ENCODE measurements around the gene HSD17B7.

DNA sequence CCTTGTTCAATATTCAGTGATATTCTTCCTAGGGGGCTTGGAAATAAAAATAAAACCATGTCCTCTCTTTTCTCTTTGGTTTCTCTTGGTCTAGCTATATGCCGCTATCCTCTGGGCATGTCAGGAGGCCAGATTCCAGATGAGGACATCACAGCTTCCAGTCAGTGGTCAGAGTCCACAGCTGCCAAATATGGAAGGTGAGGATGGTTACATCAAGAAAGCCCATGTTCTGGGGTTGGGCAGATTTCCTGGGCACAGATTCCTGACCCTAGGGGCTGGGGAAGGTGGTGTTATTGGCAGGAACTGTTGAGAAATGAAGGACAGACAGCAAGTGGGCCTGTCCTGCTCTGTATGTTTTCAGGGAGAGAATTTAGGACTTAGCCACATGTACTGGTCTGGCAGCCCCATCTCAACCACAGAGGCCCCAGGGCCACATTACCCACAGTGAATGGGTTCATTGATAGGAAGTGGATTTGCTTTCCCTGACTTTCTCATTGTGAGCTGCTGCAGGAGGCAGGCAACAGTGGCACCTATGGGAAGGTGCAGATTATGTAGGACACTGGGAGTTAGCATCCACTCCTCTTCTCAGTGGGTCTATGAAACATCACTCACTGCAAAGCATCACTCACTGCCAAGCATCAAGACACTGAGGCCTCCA, 37.4 kb upstream of the HSD17B7 start:
- TF ChIP-seq POLR2AphosphoS5 (IDR thresholded peaks at IDR 0.05; ENCODE audit: low read depth, low read length) = no peak
- no peak for TF ChIP-seq KDM1A (IDR thresholded peaks at IDR 0.05; ENCODE audit: borderline replicate concordance, low read length)
- peak in 1 of 3 experiments; percentile 14; a peak in 1 of 4 replicates for TF ChIP-seq CTCF (IDR thresholded peaks at IDR 0.05; ENCODE audit: control extremely low read depth in 1 of 3, insufficient read depth in 1 of 3, low read depth in 1 of 3, low read length in 3 of 3)
